B cell (primary cell): Measurements from ENCODE around the gene CYB5A. TPM values are rescaled to one million over a fixed set of nuclear protein-coding genes. Genes with fewer than 3 reads are reported as not detected.

Source experiments
- ATAC-seq: fragments of 200-7000 bp; cut with Tn5 transposase; one replicate; pipeline ENCODE4 v1.10.0; 2021; ENCODE audit warnings: low read depth, mild to moderate bottlenecking, moderate number of reproducible peaks, moderate library complexity
- CTCF ChIA-PET: fragments of 350-600 bp; sonication (Branson Sonifier 250); formaldehyde crosslinking; loops from one replicate; lab custom pipeline; 2021; ENCODE audit warnings: antibody characterized with exemption, inconsistent platforms; lab: Charles Lee
- POLR2A ChIA-PET: fragments of 350-600 bp; sonication (Branson Sonifier 250); formaldehyde crosslinking; loops from one replicate; lab custom pipeline; 2021; ENCODE audit warnings: antibody characterized with exemption; lab: Charles Lee
- DNase-seq: peaks from one replicate; pipeline ENCODE4 v3.0.0; 2013
- H2AFZ ChIP-seq: 2 replicates; pipeline ENCODE4 v1.6.1; 2012; ENCODE audit warnings: mild to moderate bottlenecking, low read depth, low read length; ENCODE audit not compliant: insufficient read depth, poor library complexity, severe bottlenecking
- H3K27ac ChIP-seq, 2 donors: 1 replicate in 1 of 2; 2 replicates in 1 of 2; pipeline ENCODE4 v1.5.1; 2012 to 2013; ENCODE audit warnings: low read length in 2 of 2, mild to moderate bottlenecking in 2 of 2, moderate library complexity in 1 of 2
- H3K27me3 ChIP-seq, 4 experiments: fragments of 200-600 bp in 1 of 4; sonication (generic) in 1 of 4; replicated peaks in 1 of 4; 1 replicate in 2 of 4; 2 replicates in 2 of 4; pipeline versions ENCODE4 v1.6.1 to v1.7.0; 2013 to 2016; ENCODE audit warnings: low read length in 3 of 4, mild to moderate bottlenecking in 2 of 4, mixed read lengths in 1 of 4, moderate library complexity in 1 of 4; ENCODE audit not compliant: insufficient read depth in 4 of 4, control insufficient read depth in 3 of 4; ENCODE audit errors: control extremely low read depth in 1 of 4
- H3K36me3 ChIP-seq, 2 experiments: replicated peaks in 1 of 2; 1 replicate in 1 of 2; 2 replicates in 1 of 2; pipeline versions ENCODE4 v1.6.1 to v1.7.1; 2013; ENCODE audit warnings: low read length in 1 of 2; ENCODE audit not compliant: insufficient read depth in 2 of 2, control insufficient read depth in 1 of 2; ENCODE audit errors: control extremely low read depth in 1 of 2, extremely low read depth in 1 of 2
- H3K4me1 ChIP-seq, 2 donors: fragments of 200-600 bp in 1 of 2; sonication (generic) in 1 of 2; 1 replicate in 1 of 2; 2 replicates in 1 of 2; pipeline versions ENCODE4 v1.5.1 to v1.6.1; 2013 to 2017; ENCODE audit warnings: low read length in 2 of 2; ENCODE audit not compliant: control insufficient read depth in 2 of 2, insufficient read depth in 2 of 2
- H3K4me2 ChIP-seq: replicated peaks from 2 replicates; pipeline ENCODE3; 2012; ENCODE audit warnings: mild to moderate bottlenecking, low read depth, low read length; ENCODE audit not compliant: poor library complexity, severe bottlenecking
- H3K4me3 ChIP-seq, 5 experiments: fragments of 200-600 bp in 1 of 5; sonication (generic) in 1 of 5; 1 replicate in 3 of 5; 2 replicates in 2 of 5; pipeline versions ENCODE4 v1.5.1 to v1.7.0; 2011 to 2016; ENCODE audit warnings: low read length in 4 of 5, mild to moderate bottlenecking in 4 of 5, low read depth in 2 of 5, control low read depth in 1 of 5, moderate library complexity in 1 of 5; ENCODE audit not compliant: insufficient read depth in 1 of 5; ENCODE audit errors: control extremely low read depth in 1 of 5, extremely low read depth in 1 of 5
- H3K79me2 ChIP-seq: fragments of 200-600 bp; sonication (generic); one replicate; pipeline ENCODE4 v1.6.0; 2016; ENCODE audit warnings: low read length; ENCODE audit not compliant: control insufficient read depth, insufficient read depth
- H3K9ac ChIP-seq: fragments of 200-600 bp; sonication (generic); 2 replicates; pipeline ENCODE4 v1.6.1; 2017; ENCODE audit warnings: mild to moderate bottlenecking, low read length, moderate library complexity
- H3K9me3 ChIP-seq, 3 donors: one replicate each; pipeline versions ENCODE4 v1.6.1 to v1.7.1; 2013; ENCODE audit warnings: low read length in 2 of 3; ENCODE audit not compliant: control insufficient read depth in 2 of 3, insufficient read depth in 1 of 3; ENCODE audit errors: control extremely low read depth in 1 of 3
- H4K20me1 ChIP-seq: 2 replicates; pipeline ENCODE4 v1.6.0; 2012; ENCODE audit warnings: mild to moderate bottlenecking, low read length; ENCODE audit not compliant: insufficient read depth, control insufficient read depth, poor library complexity, severe bottlenecking
- H3K27ac Mint-ChIP-seq: one replicate; pipeline ENCODE4 v1.8.0; 2021; ENCODE audit warnings: mixed read lengths
- H3K27me3 Mint-ChIP-seq: one replicate; pipeline ENCODE4 v1.8.0; 2021; ENCODE audit warnings: mixed read lengths
- H3K4me1 Mint-ChIP-seq: one replicate; pipeline ENCODE4 v1.8.0; 2021; ENCODE audit warnings: mixed read lengths
- H3K4me3 Mint-ChIP-seq: one replicate; pipeline ENCODE4 v1.8.0; 2021; ENCODE audit warnings: mixed read lengths
- H3K9me3 Mint-ChIP-seq: one replicate; pipeline ENCODE4 v1.8.0; 2022; ENCODE audit warnings: mixed read lengths; ENCODE audit not compliant: insufficient read depth
- CTCF ChIP-seq: fragments of 200-600 bp; IDR thresholded peaks from one replicate; pipeline ENCODE4 v1.8.0; 2022; ENCODE audit warnings: antibody characterized with exemption, mild to moderate bottlenecking
- EZH2 ChIP-seq: IDR thresholded peaks from 2 replicates; pipeline ENCODE4 v1.6.1; 2012; ENCODE audit warnings: borderline replicate concordance, low read depth, mild to moderate bottlenecking, moderate library complexity, low read length; ENCODE audit not compliant: insufficient read depth, poor library complexity, severe bottlenecking
- WGBS: methylation state at CpG from one replicate; pipeline ENCODE4 v1.1.5; 2013; ENCODE audit warnings: missing lambda C conversion rate; ENCODE audit not compliant: insufficient coverage; 5-methylcytosine and 5-hydroxymethylcytosine counted together
- intact Hi-C: fragments of 100-400 bp; cut with micrococcal nuclease; formaldehyde crosslinking; loops from one replicate; pipeline ENCODE4 v1.10.0; 2022
- polyA plus RNA-seq: library from polyadenylated mRNA; depleted of rRNA; stranded (reverse); fragments of >200 nt; gene quantifications from 2 replicates; pipeline ENCODE4 v1.2.3, GENCODE V29; 2012
- total RNA-seq, 2 donors: library from RNA; stranded (reverse); fragments of 120-200 nt in 1 of 2; gene quantifications; 1 replicate in 1 of 2; 2 replicates in 1 of 2; pipeline versions ENCODE4 v1.2.3 to v1.2.4, GENCODE V29; 2013 to 2022

The CYB5A gene
- total and polyA plus RNA-seq, 2 donors (not counting 1 experiment from before 2014, with no cell fraction given): 46.9 to 217 TPM

GRCh38 chr18:74284980-74285355 is 6.8 kb downstream of the CYB5A start:
- CTCF ChIA-PET: interaction anchor here (0.7 to 1.4 kb wide), 2 partner anchors 57 to 69 kb away, joined by 3 to 4 read pairs; no protein-coding TSS in a partner anchor

More at GRCh38 chr18:74284980-74285355, 6.8 kb downstream of the CYB5A start:
- Histone ChIP-seq H3K79me2 (peaks cover 61% of the 10 kb centered on the region), H3K36me3 (no peaks in the 10 kb centered on the region), H3K9ac (no peak overlapping the region), H3K27me3 (no peaks in the 10 kb centered on the region), H3K4me3 (no peak overlapping the region), H3K9me3 (no peaks in the 10 kb centered on the region), H3K4me2 (no peak overlapping the region), H2AFZ (no peak overlapping the region), H4K20me1 (peaks cover 51% of the 10 kb centered on the region), H3K4me1 (peaks cover 5 to 37% of the 10 kb centered on the region in 2 donors), H3K27ac (no peak overlapping the region)
- no peak for TF ChIP-seq CTCF
- TF ChIP-seq EZH2: no peak
- H3K4me3 Mint-ChIP-seq: no peak overlapping the region
- DNase-seq (no peak), ATAC-seq (no peak)
- no peak overlapping the region for H3K27ac Mint-ChIP-seq
- H3K27me3 Mint-ChIP-seq: no peaks in the 10 kb centered on the region
- no peaks in the 10 kb centered on the region for H3K9me3 Mint-ChIP-seq
- intact Hi-C loops: no loop called here
- H3K4me1 Mint-ChIP-seq: peaks cover 74% of the 10 kb centered on the region
- POLR2A ChIA-PET: no interaction called here
- WGBS: no CpG with 5 or more reads among the region's 1 CpG
